NCI-H510A treated with DMSO at 0.1 percent for 48 hours (cell line): ENCODE results near the gene TPK1.
"Not testable (repeated sequence)": the region's sequence is repeated elsewhere in the genome, so short reads cannot be mapped to it uniquely, and the experiment has no call there.

Experiments
- DNase-seq: peaks from one replicate; lab custom pipeline; 2025; lab: John Stamatoyannopoulos, UW

TPK1 gene

DNA sequence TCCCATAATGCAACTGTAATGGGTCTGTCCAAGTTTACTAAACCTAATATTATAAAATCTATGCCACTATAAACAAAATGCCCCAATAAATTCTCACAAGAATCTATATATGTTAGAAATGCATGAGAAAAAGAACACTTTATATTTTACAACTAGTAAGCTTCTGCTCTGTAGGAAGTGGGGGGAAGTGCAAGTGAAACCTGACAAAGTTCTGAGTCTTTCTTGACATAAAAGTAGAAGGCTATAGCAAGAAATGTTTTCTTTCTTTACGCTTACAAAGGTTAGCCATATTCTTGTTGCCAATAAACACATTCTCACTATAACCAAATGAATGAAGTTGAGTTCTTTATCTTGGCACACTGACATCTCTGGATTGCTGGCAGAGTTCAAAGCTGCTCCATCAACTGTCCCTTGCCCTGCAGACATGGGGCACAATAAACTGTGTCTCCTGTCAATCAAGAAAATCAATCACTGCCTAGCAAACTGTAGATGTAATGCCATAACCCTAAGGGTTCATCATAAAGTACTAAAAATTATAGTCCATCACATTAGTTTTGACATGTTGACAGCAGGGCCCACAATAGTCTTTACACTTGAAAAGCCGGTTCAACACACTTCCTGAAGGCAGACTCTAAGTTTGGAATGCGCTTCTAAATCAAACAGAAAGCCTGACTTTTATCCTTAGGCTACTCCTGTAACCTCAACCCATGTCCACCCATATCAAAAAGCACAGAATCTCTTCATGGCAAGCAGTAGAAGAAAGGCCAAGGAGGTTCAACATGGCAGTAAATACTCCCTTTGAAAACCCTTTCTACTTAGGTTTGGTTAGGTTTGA lies 58.6 kb downstream of the TPK1 start:
- no peak for DNase-seq

DNA sequence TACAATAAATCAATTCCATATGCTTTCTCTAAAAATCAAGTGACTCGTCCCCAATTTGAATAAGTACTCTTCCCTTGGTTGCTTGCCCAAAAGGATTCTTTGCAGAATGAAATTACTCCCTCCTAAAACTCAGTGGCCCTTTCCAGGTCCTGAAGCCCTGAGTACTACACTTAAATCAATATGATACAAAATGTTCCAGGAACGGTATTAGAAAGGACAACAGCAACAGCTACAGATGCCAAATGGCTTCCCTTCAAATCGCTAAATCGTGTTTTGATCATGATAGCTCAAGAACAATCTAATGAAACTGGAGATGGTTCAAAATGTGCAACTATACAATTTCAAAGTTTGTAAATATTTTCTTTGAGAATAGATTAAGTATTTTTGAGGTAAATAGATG lies 59.4 kb downstream of the TPK1 start:
- DNase-seq = no peak

DNA sequence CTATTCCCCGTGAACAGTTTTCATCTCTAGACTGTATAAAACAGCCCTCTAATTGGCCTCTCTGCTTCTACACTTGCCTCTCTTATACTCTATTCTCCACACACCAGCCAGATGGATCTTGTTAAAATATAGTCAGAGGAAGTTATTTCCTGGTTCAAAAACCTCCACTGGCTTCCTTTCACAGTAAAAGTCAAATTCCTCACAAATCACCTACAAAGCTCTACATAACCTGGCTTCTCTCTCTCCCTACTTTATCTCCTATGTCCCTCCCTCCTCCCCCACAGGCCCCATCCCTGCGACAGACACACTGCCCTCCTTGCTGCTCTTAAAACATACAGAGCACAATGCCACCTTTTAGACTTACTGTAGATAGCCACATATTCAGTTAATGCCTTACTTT lies 60.1 kb downstream of the TPK1 start:
- no peak for DNase-seq

DNA sequence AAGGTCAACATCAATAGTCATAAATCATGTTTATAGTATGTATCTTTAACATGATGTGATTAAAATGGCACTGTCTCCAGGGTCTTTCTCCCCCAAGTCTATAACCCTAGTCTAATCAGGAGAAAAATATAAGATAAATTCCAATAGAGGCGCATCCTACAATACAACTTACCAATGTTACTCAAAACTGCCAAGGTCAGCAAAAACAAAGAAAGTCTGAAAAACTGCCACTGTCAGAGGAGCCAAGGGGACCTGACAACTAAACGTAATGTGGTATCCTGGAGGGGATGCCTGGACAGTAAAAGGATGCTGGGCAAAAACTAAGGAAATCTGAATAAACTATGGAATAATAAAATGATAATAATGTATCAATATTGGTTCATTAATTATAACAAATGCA lies 63.9 kb downstream of the TPK1 start:
- DNase-seq = no peak

DNA sequence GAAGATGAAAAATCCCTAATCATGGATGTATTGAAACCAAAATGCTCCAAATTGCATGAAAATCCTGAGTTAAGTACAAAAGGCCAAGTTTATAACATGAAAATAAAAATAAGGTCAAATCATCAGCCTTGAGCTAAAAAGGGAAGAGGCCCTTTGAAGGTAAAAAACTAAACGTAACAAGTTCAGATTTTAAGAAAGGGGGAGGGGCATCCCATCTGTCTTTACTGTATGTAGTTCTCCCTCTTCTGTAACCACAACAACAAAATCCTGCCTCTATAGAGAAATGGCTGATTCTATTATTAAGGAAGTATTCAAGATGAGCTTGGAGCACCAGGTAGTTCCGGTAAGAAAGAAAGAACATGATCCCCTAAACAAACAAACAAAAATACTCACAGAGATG lies 64.7 kb downstream of the TPK1 start:
- DNase-seq = no peak

DNA sequence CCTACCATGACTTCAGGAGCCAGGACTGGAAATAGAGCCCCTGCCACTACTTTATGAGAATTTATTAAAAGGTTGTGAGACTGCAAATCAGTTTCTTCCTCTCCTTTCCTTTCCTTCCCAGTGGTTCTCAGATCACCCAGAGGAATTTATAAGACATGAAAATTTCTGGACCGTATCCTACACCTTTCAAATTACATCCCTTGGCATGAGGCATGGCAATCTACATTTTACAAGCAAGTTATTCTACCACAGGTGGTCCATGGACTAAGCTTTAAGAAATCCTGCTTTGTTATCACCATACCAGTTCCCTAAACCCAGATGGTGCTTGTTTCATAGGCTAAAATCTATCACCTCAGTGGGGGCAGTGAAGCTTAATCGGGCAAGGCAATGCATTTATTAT lies 66.5 kb downstream of the TPK1 start:
- DNase-seq = no peak

DNA sequence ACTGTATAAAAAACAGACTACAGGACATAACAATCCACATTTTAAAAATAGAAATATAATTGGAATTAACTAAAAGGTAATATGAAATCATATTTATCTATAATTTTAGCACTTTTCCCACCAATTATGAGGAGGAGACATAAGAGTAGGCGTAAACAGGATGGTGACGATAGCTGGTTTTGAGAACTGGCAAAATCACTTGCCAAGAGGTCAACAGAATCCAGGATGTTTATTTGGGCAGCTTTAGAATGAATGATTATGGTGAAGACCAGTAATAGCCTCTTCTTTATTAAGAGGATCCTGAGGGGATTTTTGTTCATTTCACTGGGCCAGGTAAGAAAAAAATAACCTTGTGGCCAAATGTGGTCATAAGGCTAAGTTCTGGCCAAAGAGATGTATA lies 67.2 kb downstream of the TPK1 start:
- no peak for DNase-seq

DNA sequence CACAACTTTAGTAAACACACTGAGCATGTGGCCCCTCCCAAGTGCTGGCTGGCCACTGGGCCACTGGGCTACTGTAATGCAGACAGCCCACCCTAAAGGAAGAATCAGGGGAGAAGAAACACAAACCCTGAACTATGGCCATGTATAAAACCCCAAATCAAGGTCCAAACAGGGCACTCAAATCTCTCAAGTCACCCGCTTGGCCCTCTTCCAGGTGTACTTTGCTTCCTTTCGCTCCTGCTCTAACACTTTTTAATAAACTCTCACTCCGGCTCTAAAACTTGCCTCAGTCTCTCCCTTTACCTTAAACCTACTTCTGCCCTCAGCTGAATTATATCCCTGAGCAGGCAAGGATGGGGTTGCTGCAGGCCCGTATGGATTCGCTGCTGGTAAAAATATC lies 72.6 kb downstream of the TPK1 start:
- no peak for DNase-seq

DNA sequence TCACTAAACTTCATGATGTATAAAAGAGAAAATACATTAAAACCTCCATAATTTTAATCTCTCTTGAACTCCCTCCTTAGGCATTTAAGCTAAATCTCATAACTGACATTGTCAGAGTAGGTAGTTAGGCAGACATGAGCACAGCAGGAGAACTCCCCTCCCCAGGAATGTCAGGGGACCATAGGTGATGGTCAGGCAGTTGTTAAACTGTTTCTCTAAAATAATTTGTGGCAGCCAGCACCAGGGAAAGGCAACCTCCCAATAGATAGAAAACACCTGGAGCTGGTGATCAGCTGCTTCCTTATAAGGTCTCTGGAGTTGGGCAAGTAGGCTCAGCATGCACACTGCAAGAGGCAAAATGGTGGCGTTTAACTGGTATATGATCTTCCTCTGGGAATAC lies 73.0 kb downstream of the TPK1 start:
- no peak for DNase-seq

DNA sequence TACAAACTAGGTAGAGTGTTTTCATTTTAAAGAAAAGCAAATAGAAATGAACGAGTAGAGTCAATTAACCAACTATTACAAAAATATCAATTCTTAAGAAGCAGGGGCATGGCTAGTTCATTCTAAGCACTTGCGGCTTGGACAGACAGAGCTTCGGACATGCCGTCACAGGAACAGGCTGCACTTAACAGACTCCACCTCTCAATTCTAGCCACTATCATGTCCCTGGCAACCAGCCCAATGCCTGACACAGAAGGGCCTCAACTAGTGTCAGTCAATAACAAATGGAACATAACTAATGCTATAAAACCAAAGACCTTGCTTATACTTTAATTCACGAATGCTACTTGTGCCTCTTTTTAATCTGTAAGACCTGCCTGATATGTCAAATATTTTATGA lies 74.4 kb downstream of the TPK1 start:
- DNase-seq = no peak

DNA sequence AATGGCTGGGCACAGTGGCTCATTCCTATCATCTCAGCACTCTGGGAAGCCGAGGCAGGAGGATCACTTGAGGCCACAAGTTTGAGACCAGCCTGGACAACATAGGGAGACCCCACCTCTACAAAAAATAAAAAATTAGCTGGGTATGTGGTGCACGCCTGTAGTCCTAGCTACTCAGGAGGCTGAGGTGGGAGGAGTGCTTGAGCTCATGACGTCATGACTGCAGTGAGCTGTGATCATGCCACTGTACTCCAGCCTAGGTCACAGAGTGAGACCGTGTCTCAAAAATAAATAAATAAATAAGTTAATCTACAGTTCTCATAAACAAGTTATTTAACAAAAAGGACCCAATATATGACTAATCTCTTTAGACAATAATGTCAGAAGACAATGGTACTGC lies 76.2 kb downstream of the TPK1 start:
- no peak for DNase-seq

DNA sequence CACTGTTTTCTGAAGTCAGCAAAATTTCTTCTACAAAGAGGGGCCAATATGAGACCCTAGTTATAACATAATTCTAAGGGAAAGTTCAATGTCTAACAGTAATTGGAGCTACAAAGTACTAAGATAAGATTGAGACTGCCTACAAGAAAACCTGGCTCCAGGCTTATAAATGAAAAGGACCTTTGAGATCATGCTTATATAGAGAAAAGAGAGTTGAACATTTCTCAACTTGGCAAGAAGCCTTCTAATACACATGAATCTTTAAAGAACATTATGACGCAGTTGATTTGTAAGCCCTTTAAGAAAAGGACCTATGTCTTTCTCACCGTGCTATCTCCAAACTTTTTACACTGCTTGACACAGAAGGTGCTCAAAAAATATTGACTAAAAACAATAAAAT lies 87.9 kb downstream of the TPK1 start:
- DNase-seq = no peak

DNA sequence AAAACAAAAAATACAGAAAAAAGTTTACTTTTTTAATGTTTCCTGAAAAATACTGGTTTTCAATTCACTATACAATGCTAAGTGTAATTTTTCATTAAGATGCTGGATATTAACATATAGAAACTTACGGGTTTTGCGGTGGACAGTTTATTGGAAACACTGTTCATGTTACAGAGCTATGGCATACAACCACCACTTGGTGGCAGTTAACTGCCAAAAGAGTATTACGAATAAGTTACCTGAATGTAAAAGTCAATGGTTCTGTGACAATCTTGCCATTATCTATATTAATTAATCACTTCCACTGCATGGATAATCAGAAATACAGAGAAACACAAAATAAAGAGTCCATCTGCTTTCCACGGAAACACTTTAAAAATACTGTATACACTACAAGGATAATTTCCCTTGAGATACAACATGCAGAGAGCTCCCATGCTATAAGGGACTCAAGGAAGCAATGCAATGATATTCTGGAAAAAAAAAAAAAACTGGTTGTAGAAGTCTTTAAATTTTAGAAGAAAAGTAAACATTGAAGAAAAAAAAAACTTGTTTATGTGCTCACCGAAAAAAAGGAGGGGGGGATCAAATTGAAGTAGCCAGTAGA lies 97.0 kb downstream of the TPK1 start:
- peak; percentile 9 for DNase-seq

DNA sequence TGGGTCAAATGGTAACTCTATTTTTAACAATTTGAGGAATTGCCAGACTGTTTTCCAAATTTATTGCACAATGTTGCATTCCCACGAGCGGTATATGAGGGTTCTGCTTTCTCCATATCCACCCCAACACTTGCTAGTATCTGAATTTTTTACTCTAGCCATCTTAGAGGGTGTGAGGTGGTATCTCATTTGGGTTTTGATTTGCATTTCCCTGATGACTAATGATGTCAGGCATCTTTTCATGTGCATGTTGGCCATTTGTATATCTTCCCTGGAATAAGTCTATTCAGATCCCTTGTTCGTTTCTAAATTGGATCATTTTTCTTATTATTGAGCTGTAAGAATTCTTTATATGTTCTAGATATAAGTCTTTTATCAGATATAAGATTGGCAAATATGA lies 97.7 kb downstream of the TPK1 start:
- DNase-seq = no peak

DNA sequence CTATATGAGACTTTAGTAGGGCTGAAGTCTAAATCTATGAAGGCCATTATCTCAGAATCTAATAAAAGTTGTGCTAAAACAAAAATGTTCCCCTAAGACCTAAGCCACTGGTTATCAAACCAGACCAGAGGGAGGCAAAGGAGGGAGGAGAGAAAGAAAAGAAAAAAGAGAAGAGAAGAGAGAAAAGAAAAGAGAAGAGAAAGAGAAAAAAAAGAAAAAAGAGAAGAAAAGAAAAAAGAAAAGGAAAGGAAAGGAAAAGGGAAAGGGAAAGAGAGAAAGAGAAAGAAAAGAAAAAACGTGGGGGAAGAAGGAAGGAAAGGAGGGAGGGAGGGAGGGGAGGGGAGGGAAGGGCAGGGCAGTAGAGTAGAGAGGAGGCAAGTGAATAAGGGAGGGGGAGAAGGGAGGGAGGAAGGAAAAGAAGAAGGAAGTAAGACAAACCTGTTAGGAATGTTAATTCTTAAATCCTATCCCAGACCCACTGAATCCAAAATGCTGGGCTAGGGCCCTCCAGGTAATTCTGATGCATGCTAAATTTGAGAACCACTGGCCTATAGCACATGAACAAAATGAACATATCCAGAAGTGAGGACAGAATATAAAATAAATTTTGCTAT lies 98.9 kb downstream of the TPK1 start:
- no peak for DNase-seq

DNA sequence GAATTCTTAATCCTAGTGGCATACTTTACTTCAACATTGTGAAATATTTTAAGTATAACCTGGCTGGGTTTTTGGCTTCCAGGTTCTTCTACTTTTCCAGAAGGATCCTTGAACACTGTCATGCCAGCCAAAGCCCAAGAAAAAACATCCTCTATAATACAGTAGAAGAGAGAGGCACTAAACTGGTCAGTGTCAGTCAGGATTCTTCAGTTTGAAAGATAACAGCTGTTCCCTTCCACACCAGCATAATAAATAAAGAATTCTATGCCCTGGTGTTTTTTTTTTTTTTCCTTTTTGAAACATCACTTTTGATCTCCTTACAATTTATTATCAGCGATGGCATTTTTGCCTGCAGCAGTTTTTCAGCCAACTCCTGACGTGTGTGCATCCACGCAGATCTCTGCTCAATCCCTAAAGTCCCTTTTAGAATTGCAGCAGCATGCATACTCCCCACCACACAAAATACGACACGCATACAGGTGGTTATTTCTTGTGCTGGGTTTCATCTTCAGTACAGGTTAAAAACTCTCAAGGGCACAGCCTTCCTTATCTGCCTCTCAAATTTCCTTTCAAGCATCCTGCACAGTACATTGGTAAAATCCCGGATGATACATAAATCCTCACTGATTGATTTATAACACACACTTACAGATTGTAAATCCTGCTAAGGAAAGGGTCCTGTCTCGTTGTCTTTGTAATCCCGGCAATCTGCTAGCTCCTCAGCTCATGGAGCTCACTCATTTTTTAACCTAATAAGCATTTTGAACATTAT lies 100.2 kb downstream of the TPK1 start:
- no peak for DNase-seq

DNA sequence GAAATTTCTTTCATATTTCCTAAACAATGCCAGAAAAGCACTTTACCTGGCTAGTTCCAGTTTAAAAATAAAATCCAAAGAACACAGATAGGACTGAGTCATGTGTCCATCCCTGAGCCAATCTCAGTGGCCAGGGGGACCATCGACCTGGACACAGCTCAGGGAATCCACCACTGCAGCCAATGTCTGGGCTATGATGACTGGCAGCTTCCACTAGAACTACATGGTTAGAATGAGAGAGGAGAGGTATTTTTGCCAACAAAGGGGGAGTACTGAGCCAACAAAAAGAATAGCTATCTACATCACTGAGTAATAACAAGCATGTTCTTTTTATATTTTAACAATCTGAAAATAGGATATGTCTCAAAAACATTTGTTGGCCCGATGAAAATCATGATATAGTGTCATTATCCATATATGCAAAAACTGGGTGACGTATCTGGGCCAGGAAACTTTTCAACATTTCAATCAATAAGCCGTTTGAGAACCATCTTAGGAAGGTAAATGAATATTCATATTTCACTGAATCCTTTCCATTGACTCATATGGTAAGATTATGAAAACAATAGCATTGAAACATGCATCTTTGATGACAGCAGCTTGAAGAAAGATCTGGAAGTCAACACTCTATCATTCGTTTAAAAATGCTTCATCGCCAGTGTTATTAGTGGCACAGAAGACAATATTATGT lies 104.0 kb downstream of the TPK1 start:
- DNase-seq = no peak

DNA sequence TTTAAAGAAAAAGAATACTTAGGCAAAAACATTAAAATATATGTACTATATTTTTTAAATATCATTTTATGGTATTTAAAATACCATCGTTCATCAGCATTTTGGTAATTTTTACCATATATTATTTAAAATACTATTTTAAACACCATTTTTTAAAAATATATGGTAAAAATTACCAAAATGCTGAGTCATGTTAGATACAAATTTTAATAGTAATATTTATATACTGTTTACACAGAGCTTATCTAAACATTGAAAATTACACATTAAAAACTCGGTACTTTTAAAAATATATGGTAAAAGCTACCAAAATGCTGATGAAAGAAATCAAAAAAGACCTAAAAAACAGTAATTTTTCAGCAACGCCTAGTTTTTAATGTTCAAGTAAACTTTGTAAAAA lies 105.6 kb downstream of the TPK1 start:
- no peak for DNase-seq

DNA sequence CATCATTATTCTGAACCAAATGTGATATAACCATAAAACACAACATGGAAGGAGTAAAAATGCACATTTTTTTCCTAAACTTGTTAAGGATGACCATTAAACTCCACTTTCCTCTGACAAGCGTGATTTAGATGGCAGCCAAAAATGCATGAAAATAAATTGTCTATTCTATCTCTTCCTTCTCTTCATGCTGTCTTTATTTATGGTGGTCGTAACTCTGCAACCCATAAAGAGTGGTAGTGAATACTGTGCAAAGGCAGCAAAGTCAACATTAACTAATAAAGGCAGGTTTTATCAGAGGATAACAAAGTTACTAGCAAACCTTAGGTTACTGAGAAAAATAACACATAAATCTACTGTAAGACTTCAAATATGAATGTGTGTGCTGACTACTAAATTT lies 106.6 kb downstream of the TPK1 start:
- DNase-seq = no peak

DNA sequence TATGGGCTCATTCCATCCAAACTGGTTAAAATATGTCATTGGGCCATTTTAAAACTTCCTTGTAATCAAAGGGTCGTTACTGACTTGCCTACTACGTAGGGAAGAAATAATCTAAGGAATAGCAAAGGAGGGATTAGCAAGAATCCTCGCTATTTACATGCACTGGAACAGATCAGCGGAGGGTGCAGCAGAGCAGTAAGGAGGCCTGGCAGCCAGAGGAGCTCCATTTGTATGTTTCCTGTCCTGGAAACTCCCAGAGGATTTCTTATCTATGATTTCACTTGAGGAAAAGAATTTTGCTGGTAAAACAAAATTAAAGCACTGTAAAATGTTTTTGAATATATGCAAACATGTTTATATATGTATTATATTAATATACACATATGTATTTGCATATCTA lies 107.3 kb downstream of the TPK1 start:
- no peak for DNase-seq

DNA sequence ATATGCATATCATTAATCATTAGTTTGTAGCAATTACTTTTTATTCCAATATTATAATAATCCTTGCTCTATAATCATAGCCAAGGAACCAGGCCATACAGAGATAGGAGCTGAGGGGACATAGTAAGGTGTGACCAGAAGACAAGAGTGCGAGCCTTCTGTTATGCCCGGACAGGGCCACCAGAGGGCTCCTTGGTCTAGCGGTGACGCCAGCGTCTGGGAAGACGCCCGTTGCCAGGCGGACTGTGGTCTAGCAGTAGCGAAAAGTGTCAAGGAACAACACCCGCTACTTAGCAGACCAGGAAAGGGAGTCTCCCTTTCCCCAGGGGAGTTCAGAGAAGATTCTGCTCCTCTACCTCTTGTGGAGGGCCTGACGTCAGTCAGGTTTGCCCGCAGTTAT lies 109.0 kb downstream of the TPK1 start:
- not testable (repeated sequence) for DNase-seq

DNA sequence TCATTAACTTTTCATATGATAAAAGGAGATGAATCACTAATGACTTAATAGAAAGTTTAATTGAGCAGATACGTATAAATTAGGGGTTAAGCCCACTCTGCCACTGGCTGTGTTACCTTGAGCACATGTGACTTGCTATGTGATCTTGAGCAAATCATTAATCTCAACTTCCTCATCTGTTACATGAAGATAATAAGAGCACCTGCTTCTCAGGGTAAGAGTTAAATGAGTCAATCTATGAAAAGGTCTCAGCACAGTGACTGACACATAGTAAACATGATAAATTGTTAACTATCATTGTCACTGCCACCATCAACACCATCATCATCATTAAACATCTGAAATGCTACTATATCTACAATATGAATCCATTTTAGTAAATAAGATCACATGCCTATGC lies 110.8 kb downstream of the TPK1 start:
- DNase-seq = no peak
